ENCODE measurements around the gene KRT5.

DNA sequence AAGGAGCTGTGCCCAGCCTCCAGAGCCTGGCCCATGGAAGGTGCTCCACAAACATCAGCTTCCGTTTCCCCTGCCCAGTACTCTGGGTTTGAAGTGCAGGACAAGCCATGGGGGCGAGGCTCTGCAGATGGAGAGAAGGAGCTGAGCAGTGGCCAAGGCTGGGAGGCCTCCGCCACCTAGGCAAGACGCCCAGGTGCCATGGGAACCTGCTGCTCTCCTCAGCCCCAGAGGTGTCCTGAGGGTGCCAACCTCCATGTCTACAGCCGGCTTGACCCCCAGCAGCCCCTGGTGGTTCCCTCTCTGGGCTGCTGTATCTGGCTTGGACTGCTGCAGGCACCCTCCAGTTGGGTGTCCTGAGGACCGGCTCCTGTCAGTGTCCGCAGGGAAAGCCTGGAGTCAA, 20.3 kb upstream of the KRT5 start:
- TF ChIP-seq CTCF (IDR thresholded peaks at IDR 0.05 in 8 of 11, conservative IDR thresholded peaks at IDR 0.05 in 3 of 11): no peak
- TF ChIP-seq POLR2AphosphoS5 (IDR thresholded peaks at IDR 0.05): no peak
- TF ChIP-seq POLR2A (IDR thresholded peaks at IDR 0.05): no peak

Data from spleen (tissue), 7 donors.